IMR-90 (cell line): ENCODE data around the gene GPR137.

Source experiments
- BHLHE40 ChIP-seq: fragments of 150-350 bp; IDR thresholded peaks from 2 replicates; pipeline ENCODE4 v1.6.1; 2016; ENCODE audit warnings: mild to moderate bottlenecking, low read depth, low read length
- CEBPB ChIP-seq: IDR thresholded peaks from 2 replicates; pipeline ENCODE4 v1.6.1; 2012; ENCODE audit warnings: low read depth, low read length, improper control_type of control experiment
- CHD1 ChIP-seq: IDR thresholded peaks from 2 replicates; pipeline ENCODE4 v1.6.1; 2012; ENCODE audit warnings: low read depth, low read length, improper control_type of control experiment
- CTCF ChIP-seq: conservative IDR thresholded peaks from 2 replicates; pipeline ENCODE4 v1.5.1; 2012; ENCODE audit warnings: mild to moderate bottlenecking, low read depth, low read length, improper control_type of control experiment
- ELK1 ChIP-seq: fragments of 150-350 bp; IDR thresholded peaks from 2 replicates; pipeline ENCODE4 v1.6.1; 2016; ENCODE audit warnings: low read depth, mild to moderate bottlenecking, low read length, moderate library complexity, borderline replicate concordance
- MAFK ChIP-seq: IDR thresholded peaks from 2 replicates; pipeline ENCODE4 v1.6.1; 2012; ENCODE audit warnings: low read depth, low read length, improper control_type of control experiment
- MAZ ChIP-seq: IDR thresholded peaks from 2 replicates; pipeline ENCODE4 v1.6.1; 2012; ENCODE audit warnings: low read depth, mild to moderate bottlenecking, low read length, improper control_type of control experiment, moderate library complexity, borderline replicate concordance
- MXI1 ChIP-seq: IDR thresholded peaks from 2 replicates; pipeline ENCODE4 v1.6.1; 2012; ENCODE audit warnings: low read depth, mild to moderate bottlenecking, low read length, moderate library complexity, borderline replicate concordance
- NFE2L2 ChIP-seq: fragments of 150-350 bp; IDR thresholded peaks from 2 replicates; pipeline ENCODE4 v1.6.1; 2016; ENCODE audit warnings: low read depth, mild to moderate bottlenecking, low read length
- POLR2A ChIP-seq: IDR thresholded peaks from 2 replicates; pipeline ENCODE4 v1.6.1; 2012; ENCODE audit warnings: mild to moderate bottlenecking, low read depth, low read length
- RAD21 ChIP-seq: IDR thresholded peaks from 2 replicates; pipeline ENCODE4 v1.6.1; 2012; ENCODE audit warnings: low read length, improper control_type of control experiment
- SMC3 ChIP-seq: fragments of 150-350 bp; IDR thresholded peaks from 2 replicates; pipeline ENCODE4 v1.6.1; 2016; ENCODE audit warnings: low read depth, mild to moderate bottlenecking, antibody characterized with exemption, low read length, moderate library complexity
- TF ChIP-seq, protein P1 (sequence below): fragments of 150-350 bp; IDR thresholded peaks from 2 replicates; pipeline ENCODE4 v1.6.1; 2017; ENCODE audit warnings: mild to moderate bottlenecking, antibody characterized with exemption, low read length, low read depth

DNA sequence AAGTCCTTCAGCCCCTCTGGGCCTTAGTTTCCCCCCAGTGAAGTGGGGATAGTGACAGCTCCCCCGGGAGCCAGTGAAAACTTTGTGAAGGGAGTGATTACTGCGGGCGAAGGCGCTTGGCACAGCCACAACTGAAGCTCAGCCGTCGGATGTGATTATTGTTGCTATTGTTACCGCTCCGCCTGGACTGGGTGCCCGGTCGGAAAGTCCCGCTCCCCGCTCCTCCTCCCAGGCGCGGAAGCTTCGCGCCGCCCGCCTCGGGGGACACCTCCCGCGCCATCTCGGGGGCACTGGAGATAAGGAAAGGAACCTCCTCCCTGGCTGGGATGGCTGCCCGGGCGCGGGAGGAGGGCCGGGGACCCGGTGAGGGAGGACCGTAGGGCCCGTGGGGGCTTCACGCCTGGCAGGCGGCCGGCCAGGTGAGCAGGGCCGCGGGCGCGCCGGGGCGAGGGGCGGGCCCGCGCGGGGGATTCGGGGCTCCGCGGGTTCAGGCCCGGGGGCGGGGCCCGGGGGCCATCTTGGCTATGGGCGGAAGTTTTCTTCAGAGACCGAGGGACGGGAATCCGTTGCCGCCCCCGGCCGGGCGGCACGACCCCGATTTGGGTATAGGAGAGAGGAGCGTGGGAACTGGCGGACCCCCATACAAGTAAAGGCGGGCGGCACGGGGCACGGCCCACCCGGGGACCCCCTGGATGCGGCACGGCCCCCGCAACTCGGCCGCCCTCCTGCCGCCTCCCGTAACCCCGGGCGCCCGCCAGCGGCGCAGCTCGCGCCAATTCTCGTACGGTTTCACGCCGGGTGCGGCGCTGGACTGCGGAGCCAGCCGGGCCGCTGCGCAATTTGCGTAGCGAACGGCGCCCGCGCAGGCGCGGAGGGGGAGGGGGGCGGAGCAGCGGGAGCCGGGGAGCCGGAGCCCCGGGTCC, at the start of gene GPR137:
- TF ChIP-seq CTCF (no peak), RAD21 (no peak), NFE2L2 (no peak), ELK1 (no peak), POLR2A (no peak; the same call in 1 of the 2 replicates), CEBPB (no peak), MXI1 (0 out of 2 replicates have a peak, but pooled peaks have one; percentile 16), SMC3 (no peak), BHLHE40 (no peak), CHD1 (no peak), MAFK (no peak), MAZ (peak; percentile 18; the same call in 1 of the 2 replicates)
- TF ChIP-seq, protein P1, sequence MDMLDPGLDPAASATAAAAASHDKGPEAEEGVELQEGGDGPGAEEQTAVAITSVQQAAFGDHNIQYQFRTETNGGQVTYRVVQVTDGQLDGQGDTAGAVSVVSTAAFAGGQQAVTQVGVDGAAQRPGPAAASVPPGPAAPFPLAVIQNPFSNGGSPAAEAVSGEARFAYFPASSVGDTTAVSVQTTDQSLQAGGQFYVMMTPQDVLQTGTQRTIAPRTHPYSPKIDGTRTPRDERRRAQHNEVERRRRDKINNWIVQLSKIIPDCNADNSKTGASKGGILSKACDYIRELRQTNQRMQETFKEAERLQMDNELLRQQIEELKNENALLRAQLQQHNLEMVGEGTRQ: no peak
